GM23338 (cell line): ENCODE measurements around the gene LHX1. TPM values are rescaled to one million over a fixed set of nuclear protein-coding genes. Genes with fewer than 3 reads are reported as not detected.

Source experiments
- ATAC-seq: fragments of 200-7000 bp; cut with Tn5 transposase; 3 replicates; pipeline ENCODE4 v1.9.1; 2020
- DNase-seq: peaks from one replicate; pipeline ENCODE4 v3.0.0-alpha.2; 2015; ENCODE audit warnings: low spot score
- H2AFZ ChIP-seq: fragments of 200-600 bp; sonication (generic); 2 replicates; pipeline ENCODE4 v1.8.0; 2016; ENCODE audit warnings: antibody characterized with exemption, mild to moderate bottlenecking, moderate library complexity
- H3F3A ChIP-seq: fragments of 200-600 bp; sonication (generic); replicated peaks from 2 replicates; pipeline ENCODE4 v1.8.0; 2017; ENCODE audit warnings: antibody characterized with exemption, mixed run types, low read depth
- H3K27ac ChIP-seq: fragments of 200-600 bp; sonication (generic); 2 replicates; pipeline ENCODE4 v1.6.1; 2016; ENCODE audit warnings: low read depth
- H3K27me3 ChIP-seq: fragments of 200-600 bp; sonication (generic); 2 replicates; pipeline ENCODE4 v1.8.0; 2016; ENCODE audit warnings: mild to moderate bottlenecking, mixed run types, moderate library complexity; ENCODE audit not compliant: insufficient read depth
- H3K36me3 ChIP-seq: fragments of 200-600 bp; sonication (generic); 2 replicates; pipeline ENCODE4 v1.8.0; 2016; ENCODE audit warnings: mild to moderate bottlenecking; ENCODE audit not compliant: insufficient read depth
- H3K4me1 ChIP-seq: fragments of 200-600 bp; sonication (generic); 2 replicates; pipeline ENCODE4 v1.8.0; 2016; ENCODE audit warnings: mild to moderate bottlenecking, moderate library complexity; ENCODE audit not compliant: insufficient read depth
- H3K4me2 ChIP-seq: fragments of 200-600 bp; sonication (generic); 2 replicates; pipeline ENCODE4 v1.7.1; 2017; ENCODE audit warnings: mixed run types
- H3K4me3 ChIP-seq: fragments of 200-600 bp; sonication (generic); 2 replicates; pipeline ENCODE4 v1.6.1; 2016; ENCODE audit warnings: mixed run types
- H3K79me2 ChIP-seq: fragments of 200-600 bp; sonication (generic); replicated peaks from 2 replicates; pipeline ENCODE4 v1.8.0; 2017; ENCODE audit warnings: mild to moderate bottlenecking; ENCODE audit not compliant: insufficient read depth
- H3K9me2 ChIP-seq: fragments of 200-600 bp; sonication (generic); 2 replicates; pipeline ENCODE4 v1.8.0; 2017; ENCODE audit not compliant: insufficient read depth
- H4K20me1 ChIP-seq: fragments of 200-600 bp; sonication (generic); replicated peaks from 2 replicates; pipeline ENCODE4 v1.8.0; 2017; ENCODE audit warnings: mild to moderate bottlenecking; ENCODE audit not compliant: insufficient read depth
- H3K27ac Mint-ChIP-seq: 2 replicates; pipeline ENCODE4 v1.8.0; 2020; ENCODE audit warnings: inconsistent platforms, mild to moderate bottlenecking, moderate library complexity, mixed read lengths
- H3K27me3 Mint-ChIP-seq: 3 replicates; pipeline ENCODE4 v1.8.0; 2022; ENCODE audit warnings: low read depth, mild to moderate bottlenecking, moderate library complexity, mixed read lengths, inconsistent platforms; ENCODE audit not compliant: insufficient read depth, poor library complexity
- H3K36me3 Mint-ChIP-seq: 3 replicates; pipeline ENCODE4 v1.8.0; 2021; ENCODE audit warnings: low read depth, mild to moderate bottlenecking, inconsistent platforms, moderate library complexity, mixed read lengths
- H3K4me1 Mint-ChIP-seq: 3 replicates; pipeline ENCODE4 v1.8.0; 2020; ENCODE audit warnings: mild to moderate bottlenecking, inconsistent platforms, mixed read lengths
- H3K4me3 Mint-ChIP-seq: 3 replicates; pipeline ENCODE4 v1.8.0; 2021; ENCODE audit warnings: moderate library complexity, mild to moderate bottlenecking, inconsistent platforms, mixed read lengths
- H3K9me3 Mint-ChIP-seq: 3 replicates; pipeline ENCODE4 v1.8.0; 2020; ENCODE audit warnings: moderate library complexity, mild to moderate bottlenecking, inconsistent platforms, mixed read lengths
- CREB1 ChIP-seq: fragments of 250-450 bp; sonication (Bioruptor Pico); IDR thresholded peaks from 2 replicates; pipeline ENCODE4 v1.5.0; 2020; ENCODE audit warnings: low read depth, mild to moderate bottlenecking, moderate library complexity
- CTCF ChIP-seq, 2 experiments: fragments of 200-600 bp in 1 of 2; sonication (generic) in 1 of 2; conservative IDR thresholded peaks; 2 replicates each; pipeline versions ENCODE4 v1.5.1 to v1.6.1; 2016 to 2017; ENCODE audit warnings: antibody characterized with exemption in 2 of 2, low read depth in 2 of 2, mild to moderate bottlenecking in 2 of 2, moderate library complexity in 1 of 2
- EZH2 ChIP-seq: fragments of 200-600 bp; sonication (generic); IDR thresholded peaks from one replicate; pipeline ENCODE4 v1.8.0; 2017; ENCODE audit warnings: antibody characterized with exemption, mild to moderate bottlenecking, low read depth; ENCODE audit not compliant: unreplicated experiment
- EZH2phosphoT487 ChIP-seq: fragments of 200-600 bp; sonication (generic); IDR thresholded peaks from one replicate; pipeline ENCODE4 v1.8.1; 2018; ENCODE audit warnings: antibody characterized with exemption; ENCODE audit not compliant: unreplicated experiment
- JUNB ChIP-seq: IDR thresholded peaks from one replicate; pipeline ENCODE4 v1.6.1; 2016; ENCODE audit warnings: antibody characterized with exemption; ENCODE audit not compliant: unreplicated experiment
- NANOG ChIP-seq: IDR thresholded peaks from 2 replicates; pipeline ENCODE4 v1.6.1; 2016; ENCODE audit warnings: antibody characterized with exemption, borderline replicate concordance
- POLR2AphosphoS5 ChIP-seq: IDR thresholded peaks from 2 replicates; pipeline ENCODE4 v1.6.1; 2016; ENCODE audit warnings: antibody characterized with exemption, low read depth
- REST ChIP-seq: IDR thresholded peaks from one replicate; pipeline ENCODE4 v1.6.1; 2018; ENCODE audit warnings: antibody characterized with exemption; ENCODE audit not compliant: unreplicated experiment
- STAT1 ChIP-seq: IDR thresholded peaks from one replicate; pipeline ENCODE4 v1.6.1; 2016; ENCODE audit warnings: antibody characterized with exemption; ENCODE audit not compliant: unreplicated experiment
- ZNF114 ChIP-seq: fragments of 250-450 bp; sonication (Bioruptor Pico); IDR thresholded peaks from 2 replicates; pipeline ENCODE4 v1.5.0; 2020; ENCODE audit warnings: mild to moderate bottlenecking, moderate library complexity
- ZNF331 ChIP-seq: fragments of 250-450 bp; sonication (Bioruptor Pico); IDR thresholded peaks from 2 replicates; pipeline ENCODE4 v1.5.0; 2020; ENCODE audit warnings: low read depth, mild to moderate bottlenecking, moderate library complexity
- polyA plus RNA-seq: library from polyadenylated mRNA; unstranded; fragments of >200 nt; fragmentation: Nextera tagmentation; extraction: Ambion mirVana; gene quantifications from 2 replicates; pipeline ENCODE4 v1.2.1, GENCODE V29; 2016
- total RNA-seq: library from RNA; depleted of rRNA; stranded (reverse); fragments of >200 nt; shearing (Covaris generic); gene quantifications from 2 replicates; pipeline ENCODE4 v1.2.3, GENCODE V29; 2014
- TF ChIP-seq, protein P1 (sequence below): IDR thresholded peaks from 2 replicates; pipeline ENCODE4 v1.6.1; 2016; ENCODE audit warnings: antibody characterized with exemption
- TF ChIP-seq, protein P2 (sequence below): fragments of 250-450 bp; sonication (Bioruptor Pico); IDR thresholded peaks from 2 replicates; pipeline ENCODE4 v1.5.0; 2020; ENCODE audit warnings: mild to moderate bottlenecking, moderate library complexity

Gene LHX1
- total and polyA plus RNA-seq, 2 experiments from 2014 or later, result 0.52 to 0.74 TPM

DNA sequence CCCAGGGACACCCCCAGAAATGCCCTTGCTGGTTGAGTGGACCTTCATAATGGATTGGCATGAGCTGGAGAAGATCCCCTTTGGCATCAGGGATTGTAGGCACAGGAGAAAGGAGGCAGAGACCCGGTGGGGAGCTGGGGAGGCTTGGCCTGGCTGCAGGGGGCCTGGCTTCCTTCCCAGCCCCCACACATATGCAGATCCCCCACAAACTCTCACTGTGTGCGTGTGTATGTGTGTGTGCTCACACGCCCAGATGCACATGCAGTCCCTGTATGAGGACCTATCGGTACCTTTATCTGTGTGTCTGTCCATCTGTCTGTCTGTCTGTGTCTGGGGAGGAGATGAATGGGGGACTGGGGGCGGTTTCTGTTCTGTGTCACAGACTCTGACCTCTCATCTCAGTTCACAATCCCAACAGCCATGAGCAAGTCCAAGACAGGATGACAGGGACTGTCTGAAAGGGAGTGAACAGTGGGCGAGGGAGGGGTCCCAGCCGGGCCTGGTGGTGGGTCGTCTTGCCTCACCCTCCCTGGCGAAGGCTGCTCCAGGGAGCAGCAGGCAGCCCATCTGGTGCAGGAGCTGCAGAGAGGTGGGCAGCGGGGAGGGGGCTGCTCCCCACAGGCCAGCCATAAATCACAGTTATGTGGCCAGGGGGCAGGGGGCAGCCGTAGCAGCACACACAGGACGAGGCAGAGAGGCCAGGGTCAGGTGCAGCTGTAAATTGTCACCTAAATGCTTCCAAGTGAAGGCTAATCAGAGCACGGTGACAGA lies 46.7 kb upstream of the LHX1 start:
- peaks cover 6% of the 10 kb centered on the region for H3K27me3 Mint-ChIP-seq

More for the DNA sequence above, 46.7 kb upstream of the LHX1 start:
- H2AFZ ChIP-seq, result no peak overlapping the region; the same call in 1 of the 2 replicates
- no peak overlapping the region for H3K4me3 Mint-ChIP-seq
- peaks cover 18% of the 10 kb centered on the region for H3K4me1 Mint-ChIP-seq
- no peak overlapping the region for H3K4me3 ChIP-seq
- DNase-seq (no peak), ATAC-seq (peak; percentile 16; the same call in 1 of the 3 replicates)
- H3F3A ChIP-seq, result 0 out of 2 replicates have a peak, but pooled peaks cover 2% of the 10 kb centered on the region
- 0 out of 2 replicates have a peak, but pooled peaks cover 6% of the 10 kb centered on the region for H3K9me2 ChIP-seq
- no peak overlapping the region for H3K27ac Mint-ChIP-seq
- H3K9me3 Mint-ChIP-seq, result no peaks in the 10 kb centered on the region
- H4K20me1 ChIP-seq, result no peaks in the 10 kb centered on the region
- peaks cover 3% of the 10 kb centered on the region; the same call in 1 of the 2 replicates for H3K4me1 ChIP-seq
- no peaks in the 10 kb centered on the region for H3K27me3 ChIP-seq
- no peak overlapping the region for H3K4me2 ChIP-seq
- no peak overlapping the region for H3K27ac ChIP-seq
- no peaks in the 10 kb centered on the region for H3K36me3 ChIP-seq
- H3K36me3 Mint-ChIP-seq, result no peaks in the 10 kb centered on the region
- H3K79me2 ChIP-seq, result no peaks in the 10 kb centered on the region
- TF ChIP-seq EZH2 (no peak), EZH2phosphoT487 (no peak), NANOG (no peak), REST (no peak), JUNB (no peak), ZNF114 (no peak), POLR2AphosphoS5 (no peak), ZNF331 (no peak), CREB1 (CRISPR knock-in tag) (no peak), STAT1 (no peak), CTCF (conservative IDR thresholded peaks at IDR 0.05; ENCODE audit: low read depth in 2 of 2) (no peak)
- TF ChIP-seq, protein P1, sequence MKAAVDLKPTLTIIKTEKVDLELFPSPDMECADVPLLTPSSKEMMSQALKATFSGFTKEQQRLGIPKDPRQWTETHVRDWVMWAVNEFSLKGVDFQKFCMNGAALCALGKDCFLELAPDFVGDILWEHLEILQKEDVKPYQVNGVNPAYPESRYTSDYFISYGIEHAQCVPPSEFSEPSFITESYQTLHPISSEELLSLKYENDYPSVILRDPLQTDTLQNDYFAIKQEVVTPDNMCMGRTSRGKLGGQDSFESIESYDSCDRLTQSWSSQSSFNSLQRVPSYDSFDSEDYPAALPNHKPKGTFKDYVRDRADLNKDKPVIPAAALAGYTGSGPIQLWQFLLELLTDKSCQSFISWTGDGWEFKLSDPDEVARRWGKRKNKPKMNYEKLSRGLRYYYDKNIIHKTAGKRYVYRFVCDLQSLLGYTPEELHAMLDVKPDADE, result no peak
- TF ChIP-seq, protein P2, sequence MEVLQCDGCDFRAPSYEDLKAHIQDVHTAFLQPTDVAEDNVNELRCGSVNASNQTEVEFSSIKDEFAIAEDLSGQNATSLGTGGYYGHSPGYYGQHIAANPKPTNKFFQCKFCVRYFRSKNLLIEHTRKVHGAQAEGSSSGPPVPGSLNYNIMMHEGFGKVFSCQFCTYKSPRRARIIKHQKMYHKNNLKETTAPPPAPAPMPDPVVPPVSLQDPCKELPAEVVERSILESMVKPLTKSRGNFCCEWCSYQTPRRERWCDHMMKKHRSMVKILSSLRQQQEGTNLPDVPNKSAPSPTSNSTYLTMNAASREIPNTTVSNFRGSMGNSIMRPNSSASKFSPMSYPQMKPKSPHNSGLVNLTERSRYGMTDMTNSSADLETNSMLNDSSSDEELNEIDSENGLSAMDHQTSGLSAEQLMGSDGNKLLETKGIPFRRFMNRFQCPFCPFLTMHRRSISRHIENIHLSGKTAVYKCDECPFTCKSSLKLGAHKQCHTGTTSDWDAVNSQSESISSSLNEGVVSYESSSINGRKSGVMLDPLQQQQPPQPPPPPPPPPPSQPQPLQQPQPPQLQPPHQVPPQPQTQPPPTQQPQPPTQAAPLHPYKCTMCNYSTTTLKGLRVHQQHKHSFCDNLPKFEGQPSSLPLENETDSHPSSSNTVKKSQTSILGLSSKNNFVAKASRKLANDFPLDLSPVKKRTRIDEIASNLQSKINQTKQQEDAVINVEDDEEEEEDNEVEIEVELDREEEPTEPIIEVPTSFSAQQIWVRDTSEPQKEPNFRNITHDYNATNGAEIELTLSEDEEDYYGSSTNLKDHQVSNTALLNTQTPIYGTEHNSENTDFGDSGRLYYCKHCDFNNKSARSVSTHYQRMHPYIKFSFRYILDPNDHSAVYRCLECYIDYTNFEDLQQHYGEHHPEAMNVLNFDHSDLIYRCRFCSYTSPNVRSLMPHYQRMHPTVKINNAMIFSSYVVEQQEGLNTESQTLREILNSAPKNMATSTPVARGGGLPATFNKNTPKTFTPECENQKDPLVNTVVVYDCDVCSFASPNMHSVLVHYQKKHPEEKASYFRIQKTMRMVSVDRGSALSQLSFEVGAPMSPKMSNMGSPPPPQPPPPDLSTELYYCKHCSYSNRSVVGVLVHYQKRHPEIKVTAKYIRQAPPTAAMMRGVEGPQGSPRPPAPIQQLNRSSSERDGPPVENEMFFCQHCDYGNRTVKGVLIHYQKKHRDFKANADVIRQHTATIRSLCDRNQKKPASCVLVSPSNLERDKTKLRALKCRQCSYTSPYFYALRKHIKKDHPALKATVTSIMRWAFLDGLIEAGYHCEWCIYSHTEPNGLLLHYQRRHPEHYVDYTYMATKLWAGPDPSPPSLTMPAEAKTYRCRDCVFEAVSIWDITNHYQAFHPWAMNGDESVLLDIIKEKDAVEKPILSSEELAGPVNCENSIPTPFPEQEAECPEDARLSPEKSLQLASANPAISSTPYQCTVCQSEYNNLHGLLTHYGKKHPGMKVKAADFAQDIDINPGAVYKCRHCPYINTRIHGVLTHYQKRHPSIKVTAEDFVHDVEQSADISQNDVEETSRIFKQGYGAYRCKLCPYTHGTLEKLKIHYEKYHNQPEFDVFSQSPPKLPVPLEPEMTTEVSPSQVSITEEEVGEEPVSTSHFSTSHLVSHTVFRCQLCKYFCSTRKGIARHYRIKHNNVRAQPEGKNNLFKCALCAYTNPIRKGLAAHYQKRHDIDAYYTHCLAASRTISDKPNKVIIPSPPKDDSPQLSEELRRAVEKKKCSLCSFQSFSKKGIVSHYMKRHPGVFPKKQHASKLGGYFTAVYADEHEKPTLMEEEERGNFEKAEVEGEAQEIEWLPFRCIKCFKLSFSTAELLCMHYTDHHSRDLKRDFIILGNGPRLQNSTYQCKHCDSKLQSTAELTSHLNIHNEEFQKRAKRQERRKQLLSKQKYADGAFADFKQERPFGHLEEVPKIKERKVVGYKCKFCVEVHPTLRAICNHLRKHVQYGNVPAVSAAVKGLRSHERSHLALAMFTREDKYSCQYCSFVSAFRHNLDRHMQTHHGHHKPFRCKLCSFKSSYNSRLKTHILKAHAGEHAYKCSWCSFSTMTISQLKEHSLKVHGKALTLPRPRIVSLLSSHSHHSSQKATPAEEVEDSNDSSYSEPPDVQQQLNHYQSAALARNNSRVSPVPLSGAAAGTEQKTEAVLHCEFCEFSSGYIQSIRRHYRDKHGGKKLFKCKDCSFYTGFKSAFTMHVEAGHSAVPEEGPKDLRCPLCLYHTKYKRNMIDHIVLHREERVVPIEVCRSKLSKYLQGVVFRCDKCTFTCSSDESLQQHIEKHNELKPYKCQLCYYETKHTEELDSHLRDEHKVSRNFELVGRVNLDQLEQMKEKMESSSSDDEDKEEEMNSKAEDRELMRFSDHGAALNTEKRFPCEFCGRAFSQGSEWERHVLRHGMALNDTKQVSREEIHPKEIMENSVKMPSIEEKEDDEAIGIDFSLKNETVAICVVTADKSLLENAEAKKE (CRISPR knock-in tag), result no peak
